PC-3 (cell line): ENCODE results near the gene RBM15B. TPM values are rescaled to one million over a fixed set of nuclear protein-coding genes. Genes with fewer than 3 reads are reported as not detected.

Experiments
- ATAC-seq: fragments of 200-7000 bp; cut with Tn5 transposase; 2 replicates; pipeline ENCODE4 v1.9.1; 2020; ENCODE audit warnings: mild to moderate bottlenecking, moderate library complexity
- BruUV-seq: library from RNA; stranded (reverse); fragments of 400-500 nt; replicated peaks from 2 replicates; lab custom pipeline; 2021; lab: Mats Ljungman, UMichigan
- CTCF ChIA-PET: fragments of 300-600 bp; sonication (Branson Sonifier 250); formaldehyde crosslinking; loops from one replicate; lab custom pipeline; 2022; ENCODE audit warnings: antibody characterized with exemption; lab: Charles Lee
- POLR2A ChIA-PET: fragments of 300-600 bp; sonication (Branson Sonifier 250); formaldehyde crosslinking; loops from one replicate; lab custom pipeline; 2022; ENCODE audit warnings: antibody characterized with exemption; ENCODE audit not compliant: unreplicated experiment; lab: Charles Lee
- DNase-seq: peaks from one replicate; pipeline ENCODE4 v3.0.0-alpha.2; 2015
- H2AFZ ChIP-seq: fragments of 300-600 bp; sonication (generic); 2 replicates; pipeline ENCODE4 v1.6.0; 2016; ENCODE audit warnings: antibody characterized with exemption, low read length
- H3F3A ChIP-seq: fragments of 300-600 bp; sonication (generic); one replicate; pipeline ENCODE4 v1.6.0; 2017; ENCODE audit warnings: antibody characterized with exemption, low read length, control low read depth, mild to moderate bottlenecking; ENCODE audit not compliant: unreplicated experiment
- H3K27ac ChIP-seq: fragments of 300-600 bp; sonication (generic); 2 replicates; pipeline ENCODE4 v1.5.1; 2016; ENCODE audit warnings: mild to moderate bottlenecking, low read length
- H3K27me3 ChIP-seq: fragments of 300-600 bp; sonication (generic); 2 replicates; pipeline ENCODE4 v1.6.1; 2016; ENCODE audit warnings: low read length, mixed read lengths
- H3K36me3 ChIP-seq: fragments of 300-600 bp; sonication (generic); 2 replicates; pipeline ENCODE4 v1.6.1; 2016; ENCODE audit warnings: low read depth, mixed run types, low read length, mixed read lengths
- H3K4me1 ChIP-seq: fragments of 300-600 bp; sonication (generic); 2 replicates; pipeline ENCODE4 v1.5.1; 2016; ENCODE audit warnings: low read length; ENCODE audit not compliant: insufficient read depth
- H3K4me2 ChIP-seq: fragments of 300-600 bp; sonication (generic); 2 replicates; pipeline ENCODE4 v1.6.0; 2016; ENCODE audit warnings: low read length
- H3K4me3 ChIP-seq: fragments of 300-600 bp; sonication (generic); 2 replicates; pipeline ENCODE4 v1.5.1; 2016; ENCODE audit warnings: mild to moderate bottlenecking, low read length, mixed read lengths
- H3K79me2 ChIP-seq: fragments of 300-600 bp; sonication (generic); 2 replicates; pipeline ENCODE4 v1.6.1; 2017; ENCODE audit warnings: low read length, mixed read lengths
- H3K9ac ChIP-seq: fragments of 300-600 bp; sonication (generic); 2 replicates; pipeline ENCODE4 v1.6.0; 2016; ENCODE audit warnings: mild to moderate bottlenecking, low read length
- H3K9me2 ChIP-seq: fragments of 300-600 bp; sonication (generic); replicated peaks from 2 replicates; pipeline ENCODE4 v1.6.1; 2016; ENCODE audit warnings: mixed run types, low read length, mixed read lengths
- H3K9me3 ChIP-seq: fragments of 300-600 bp; sonication (generic); 2 replicates; pipeline ENCODE4 v1.6.1; 2016; ENCODE audit warnings: low read length, mixed read lengths
- H4K20me1 ChIP-seq: fragments of 300-600 bp; sonication (generic); 2 replicates; pipeline ENCODE4 v1.6.1; 2016; ENCODE audit warnings: low read length, mixed read lengths
- CTCF ChIP-seq: fragments of 300-600 bp; sonication (generic); conservative IDR thresholded peaks from 2 replicates; pipeline ENCODE4 v1.5.1; 2017; ENCODE audit warnings: antibody characterized with exemption, low read depth, mild to moderate bottlenecking, low read length
- EZH2 ChIP-seq: fragments of 300-600 bp; sonication (generic); IDR thresholded peaks from one replicate; pipeline ENCODE4 v1.6.1; 2017; ENCODE audit warnings: antibody characterized with exemption, mild to moderate bottlenecking, low read length; ENCODE audit not compliant: unreplicated experiment
- EZH2phosphoT487 ChIP-seq: fragments of 300-600 bp; sonication (generic); IDR thresholded peaks from 2 replicates; pipeline ENCODE4 v1.6.1; 2018; ENCODE audit warnings: mild to moderate bottlenecking, antibody characterized with exemption, low read length, borderline replicate concordance
- intact Hi-C: fragments of 100-400 bp; cut with micrococcal nuclease; formaldehyde crosslinking; loops from 2 replicates; pipeline ENCODE4 v1.9.0; 2023
- total RNA-seq: library from RNA; depleted of rRNA; stranded (reverse); fragments of >200 nt; gene quantifications from 2 replicates; pipeline ENCODE4 v1.2.3, GENCODE V29; 2014

The RBM15B gene
- total RNA-seq, 1 experiment from 2014 or later, result 31.1 TPM

GRCh38 chr3:51350751-51351150, 40.3 kb upstream of the RBM15B start:
- H3K27ac ChIP-seq, result no peak overlapping the region
- no TSS peak for BruUV-seq
- no peaks in the 10 kb centered on the region for H3K36me3 ChIP-seq
- H4K20me1 ChIP-seq, result no peaks in the 10 kb centered on the region
- H3K79me2 ChIP-seq, result no peaks in the 10 kb centered on the region
- no peak overlapping the region for H3K9ac ChIP-seq
- no peak overlapping the region for H2AFZ ChIP-seq
- H3K4me1 ChIP-seq, result no peaks in the 10 kb centered on the region
- ChIA-PET POLR2A (no interaction called here), CTCF (no interaction called here)
- no peaks in the 10 kb centered on the region for H3F3A ChIP-seq
- no peaks in the 10 kb centered on the region for H3K9me2 ChIP-seq
- ATAC-seq (no peak), DNase-seq (no peak)
- no peak for TF ChIP-seq EZH2
- no peak for TF ChIP-seq EZH2phosphoT487
- TF ChIP-seq CTCF, result no peak
- H3K27me3 ChIP-seq, result 0 out of 2 replicates have a peak, but pooled peaks cover 9% of the 10 kb centered on the region
- no peak overlapping the region for H3K4me3 ChIP-seq
- H3K9me3 ChIP-seq, result no peaks in the 10 kb centered on the region
- H3K4me2 ChIP-seq, result no peak overlapping the region
- intact Hi-C loops, result no loop called here

GRCh38 chr3:51353131-51353530, 38.0 kb upstream of the RBM15B start:
- no TSS peak for BruUV-seq
- intact Hi-C loops, result no loop called here

More at GRCh38 chr3:51353131-51353530, 38.0 kb upstream of the RBM15B start:
- no peaks in the 10 kb centered on the region for H3K79me2 ChIP-seq
- 0 out of 2 replicates have a peak, but pooled peaks cover 9% of the 10 kb centered on the region for H3K27me3 ChIP-seq
- DNase-seq, result no peak
- ChIA-PET CTCF (interaction anchor here (0.6 kb wide), 1 partner anchor 672 kb away, joined by 3 read pairs; no protein-coding TSS in a partner anchor), POLR2A (no interaction called here)
- no peak overlapping the region for H3K4me2 ChIP-seq
- no peaks in the 10 kb centered on the region for H3K4me1 ChIP-seq
- H4K20me1 ChIP-seq, result no peaks in the 10 kb centered on the region
- no peaks in the 10 kb centered on the region for H3K9me3 ChIP-seq
- H3F3A ChIP-seq, result no peaks in the 10 kb centered on the region
- no peaks in the 10 kb centered on the region for H3K9me2 ChIP-seq
- H2AFZ ChIP-seq, result no peak overlapping the region
- no peak overlapping the region for H3K4me3 ChIP-seq
- no peak overlapping the region for H3K27ac ChIP-seq
- ATAC-seq, result no peak
- H3K9ac ChIP-seq, result no peak overlapping the region
- TF ChIP-seq CTCF (no peak), EZH2phosphoT487 (no peak), EZH2 (no peak)
- no peaks in the 10 kb centered on the region for H3K36me3 ChIP-seq
